DMS153 treated with DMSO at 0.1 percent for 48 hours (cell line): ENCODE measurements around the gene IFT74.

Experiments used
- DNase-seq: peaks from one replicate; lab custom pipeline; 2025; ENCODE audit not compliant: unreplicated experiment; lab: John Stamatoyannopoulos, UW

Gene IFT74

GRCh38 chr9:26973989-26974388 is 17.8 kb downstream of the IFT74 start:
- no peak for DNase-seq

GRCh38 chr9:26974927-26975326 is 18.7 kb downstream of the IFT74 start:
- DNase-seq: no peak

- no peak for DNase-seq
Measured at GRCh38 chr9:26975728-26976707, 19.8 kb downstream of the IFT74 start.

GRCh38 chr9:26983340-26983739 is 27.1 kb downstream of the IFT74 start:
- no peak for DNase-seq

GRCh38 chr9:26995810-26996209 is 39.6 kb downstream of the IFT74 start:
- DNase-seq: no peak

- no peak for DNase-seq
Measured at GRCh38 chr9:27003426-27004077, 47.3 kb downstream of the IFT74 start.

GRCh38 chr9:27005491-27005890 is 49.3 kb downstream of the IFT74 start, which contains the start of gene LRRC19:
Gene LRRC19, minus strand, starts transcription at chr9:27005672. Its CDS starts 5,978 bp downstream, at chr9:26999694.
- DNase-seq: no peak

- DNase-seq: no peak
Measured at GRCh38 chr9:27019589-27019988, 63.4 kb downstream of the IFT74 start.

GRCh38 chr9:27022920-27023319 is 66.7 kb downstream of the IFT74 start:
- DNase-seq: no peak

GRCh38 chr9:27029186-27029585 is 73.0 kb downstream of the IFT74 start:
- no peak for DNase-seq

GRCh38 chr9:27033815-27034403 is 77.7 kb downstream of the IFT74 start:
- peak; percentile 33 for DNase-seq

- DNase-seq: no peak
Measured at GRCh38 chr9:27037499-27037898, 81.3 kb downstream of the IFT74 start.

- no peak for DNase-seq
Measured at GRCh38 chr9:27041746-27042145, 85.5 kb downstream of the IFT74 start.

- no peak for DNase-seq
Measured at GRCh38 chr9:27042476-27042875, 86.3 kb downstream of the IFT74 start.

- no peak for DNase-seq
Measured at GRCh38 chr9:27043176-27043575, 87.0 kb downstream of the IFT74 start.

- no peak for DNase-seq
Measured at GRCh38 chr9:27047136-27047535, 90.9 kb downstream of the IFT74 start.

GRCh38 chr9:27053369-27054022 is 97.3 kb downstream of the IFT74 start:
- no peak for DNase-seq

GRCh38 chr9:27054125-27054524 is 97.9 kb downstream of the IFT74 start:
- DNase-seq: no peak

- DNase-seq: no peak
Measured at GRCh38 chr9:27054841-27055240, 98.6 kb downstream of the IFT74 start.

- no peak for DNase-seq
Measured at GRCh38 chr9:27059412-27059811, 103.2 kb downstream of the IFT74 start.

- DNase-seq: no peak
Measured at GRCh38 chr9:27059907-27060306, 103.7 kb downstream of the IFT74 start.
